ENCODE data around the gene SPTBN2.

DNA sequence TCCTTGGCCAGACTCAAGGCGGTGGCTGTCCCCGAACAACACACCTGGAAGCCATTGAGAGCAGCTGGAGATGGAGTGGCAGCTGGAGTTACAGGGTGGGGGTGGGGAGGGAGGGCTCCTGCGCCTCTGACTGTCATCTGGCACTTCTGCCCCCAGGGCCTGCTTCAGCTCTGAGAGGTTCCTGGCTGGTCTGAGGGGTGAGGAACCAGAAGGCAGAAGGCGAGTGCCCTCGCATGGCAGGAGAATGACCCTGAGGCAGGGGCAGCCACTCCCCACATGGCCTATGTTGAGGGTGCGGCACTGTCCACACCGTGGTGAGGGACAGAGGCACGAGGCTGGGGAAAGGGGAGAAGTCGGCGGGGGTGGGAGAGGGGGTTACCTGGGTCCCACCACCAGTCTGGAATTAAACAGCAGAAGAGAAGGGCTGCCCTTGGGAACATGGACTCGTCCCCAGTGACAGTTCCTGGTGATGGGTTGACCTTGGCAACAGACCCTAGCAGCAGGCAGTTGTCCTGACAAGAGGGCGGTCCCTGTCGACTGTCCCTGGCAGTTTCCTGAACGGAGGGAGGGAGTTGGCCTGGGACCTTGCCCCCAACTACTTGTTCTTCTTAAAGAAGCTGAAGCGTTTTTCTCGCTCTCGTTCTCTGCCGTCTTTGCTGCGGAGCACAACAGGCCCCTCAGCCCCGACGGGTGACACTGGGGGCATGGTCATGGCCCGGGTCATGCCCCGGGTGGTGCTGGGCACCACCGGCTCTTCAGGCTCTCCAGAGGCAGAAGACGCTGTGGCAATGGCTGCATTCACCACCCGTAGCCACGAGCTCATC, 43.5 kb downstream of the SPTBN2 start:
- TF ChIP-seq TAF1 (IDR thresholded peaks at IDR 0.05; ENCODE audit: borderline replicate concordance, insufficient read depth, low read length) = no peak
- TF ChIP-seq SIN3A (IDR thresholded peaks at IDR 0.05; ENCODE audit: borderline replicate concordance, insufficient read depth, low read length) = no peak
- no peak for TF ChIP-seq REST (IDR thresholded peaks at IDR 0.05; ENCODE audit: insufficient read depth in 1 of 2, low read depth in 2 of 2, low read length in 2 of 2)
- no peak for TF ChIP-seq FOXP2 (optimal IDR thresholded peaks at IDR 0.05; ENCODE audit: borderline replicate concordance, extremely low read depth, extremely low read length, insufficient read depth)
- no peak for TF ChIP-seq POLR2AphosphoS5 (IDR thresholded peaks at IDR 0.05; ENCODE audit: low read depth, low read length)
